Smooth muscle cell (in vitro differentiated cells): ENCODE data around the gene ABL1. TPM values are rescaled to one million over a fixed set of nuclear protein-coding genes. Genes with fewer than 3 reads are reported as not detected.

ENCODE experiments used
- DNase-seq: peaks from one replicate; lab custom pipeline; 2025; ENCODE audit not compliant: unreplicated experiment; lab: John Stamatoyannopoulos, UW
- H2AFZ ChIP-seq: fragments of 200-600 bp; sonication (generic); 2 replicates; pipeline ENCODE4 v1.6.0; 2016; ENCODE audit warnings: antibody characterized with exemption, low read depth, mild to moderate bottlenecking
- H3F3A ChIP-seq: fragments of 200-600 bp; sonication (generic); 2 replicates; pipeline ENCODE4 v1.6.0; 2017; ENCODE audit warnings: antibody characterized with exemption, low read depth
- H3K27ac ChIP-seq: fragments of 200-600 bp; sonication (generic); 2 replicates; pipeline ENCODE4 v1.5.1; 2016; ENCODE audit warnings: low read depth, mild to moderate bottlenecking
- H3K27me3 ChIP-seq: fragments of 200-600 bp; sonication (generic); 2 replicates; pipeline ENCODE4 v1.6.1; 2016; ENCODE audit warnings: low read depth, mild to moderate bottlenecking
- H3K36me3 ChIP-seq: fragments of 200-600 bp; sonication (generic); 2 replicates; pipeline ENCODE4 v1.5.1; 2016; ENCODE audit warnings: low read depth
- H3K4me1 ChIP-seq: fragments of 200-600 bp; sonication (generic); 2 replicates; pipeline ENCODE4 v1.5.1; 2016; ENCODE audit warnings: low read depth
- H3K4me2 ChIP-seq: fragments of 200-600 bp; sonication (generic); 2 replicates; pipeline ENCODE4 v1.6.0; 2016; ENCODE audit warnings: mild to moderate bottlenecking
- H3K4me3 ChIP-seq: fragments of 200-600 bp; sonication (generic); 2 replicates; pipeline ENCODE4 v1.5.1; 2016; ENCODE audit warnings: mild to moderate bottlenecking
- H3K79me2 ChIP-seq: fragments of 200-600 bp; sonication (generic); 2 replicates; pipeline ENCODE4 v1.6.0; 2016; ENCODE audit warnings: low read depth, mild to moderate bottlenecking
- H3K9ac ChIP-seq: fragments of 200-600 bp; sonication (generic); 2 replicates; pipeline ENCODE4 v1.6.0; 2016; ENCODE audit warnings: low read depth
- H3K9me3 ChIP-seq: fragments of 200-600 bp; sonication (generic); replicated peaks from 2 replicates; pipeline ENCODE4 v1.5.1; 2016; ENCODE audit warnings: low read depth
- H4K20me1 ChIP-seq: fragments of 200-600 bp; sonication (generic); 2 replicates; pipeline ENCODE4 v1.6.0; 2016; ENCODE audit warnings: low read depth
- CTCF ChIP-seq: fragments of 200-600 bp; sonication (generic); IDR thresholded peaks from 2 replicates; pipeline ENCODE4 v1.5.1; 2017; ENCODE audit warnings: borderline replicate concordance, mild to moderate bottlenecking, antibody characterized with exemption; ENCODE audit not compliant: insufficient read depth, poor library complexity, severe bottlenecking
- WGBS: methylation state at CpG from one replicate; pipeline ENCODE4 v1.1.7; 2016; ENCODE audit warnings: low lambda C conversion rate; 5-methylcytosine and 5-hydroxymethylcytosine counted together
- polyA plus RNA-seq: library from polyadenylated mRNA; unstranded; fragments of >200 nt; fragmentation: Nextera tagmentation; extraction: Ambion mirVana; gene quantifications from 2 replicates; pipeline ENCODE4 v1.2.1, GENCODE V29; 2016
- total RNA-seq: library from RNA; depleted of rRNA; stranded (reverse); fragments of >200 nt; gene quantifications from 2 replicates; pipeline ENCODE4 v1.2.3, GENCODE V29; 2014

Gene ABL1
- total and polyA plus RNA-seq, 2 experiments from 2014 or later = 38.2 to 51.0 TPM

- no peak overlapping the region for H3K27ac ChIP-seq
- H3F3A ChIP-seq = peaks cover 3% of the 10 kb centered on the region
- no peaks in the 10 kb centered on the region for H4K20me1 ChIP-seq
- no peaks in the 10 kb centered on the region for H3K79me2 ChIP-seq
- H3K36me3 ChIP-seq = no peaks in the 10 kb centered on the region
- no peak overlapping the region for H3K9ac ChIP-seq
- DNase-seq = no peak
- WGBS = 84% methylated on average over 20 of the region's 20 CpGs
- no peaks in the 10 kb centered on the region for H3K27me3 ChIP-seq
- no peak for TF ChIP-seq CTCF
- H2AFZ ChIP-seq = no peak overlapping the region
- no peaks in the 10 kb centered on the region for H3K9me3 ChIP-seq
- peaks cover 14% of the 10 kb centered on the region for H3K4me1 ChIP-seq
- H3K4me3 ChIP-seq = no peak overlapping the region
- H3K4me2 ChIP-seq = no peak overlapping the region
Measured at GRCh38 chr9:130931508-130932254, 96.6 kb downstream of the ABL1 start.

GRCh38 chr9:130932255-130933079 lies 97.4 kb downstream of the ABL1 start:
- no peaks in the 10 kb centered on the region for H3K36me3 ChIP-seq
- TF ChIP-seq CTCF = no peak
- H3K4me3 ChIP-seq = peak overlapping the region; percentile 30
- H3K79me2 ChIP-seq = no peaks in the 10 kb centered on the region
- peaks cover under 1% of the 10 kb centered on the region for H3K27me3 ChIP-seq
- peaks cover 3% of the 10 kb centered on the region for H3F3A ChIP-seq
- no peaks in the 10 kb centered on the region for H3K9me3 ChIP-seq
- H4K20me1 ChIP-seq = no peaks in the 10 kb centered on the region
- no peak overlapping the region for H3K9ac ChIP-seq
- H3K27ac ChIP-seq = peak overlapping the region; percentile 70
- WGBS = 50% methylated on average over 21 of the region's 21 CpGs
- no peak overlapping the region for H2AFZ ChIP-seq
- H3K4me2 ChIP-seq = peak overlapping the region; percentile 83
- no peak for DNase-seq
- H3K4me1 ChIP-seq = peaks cover 19% of the 10 kb centered on the region

- H3K27ac ChIP-seq = peak overlapping the region; percentile 70
- H3K9me3 ChIP-seq = no peaks in the 10 kb centered on the region
- TF ChIP-seq CTCF = no peak
- H2AFZ ChIP-seq = no peak overlapping the region
- WGBS = 43% methylated on average over 21 of the region's 26 CpGs
- H3F3A ChIP-seq = peaks cover 3% of the 10 kb centered on the region
- peak overlapping the region; percentile 83 for H3K4me2 ChIP-seq
- H3K4me1 ChIP-seq = peaks cover 13% of the 10 kb centered on the region
- DNase-seq = no peak
- H3K36me3 ChIP-seq = no peaks in the 10 kb centered on the region
- no peaks in the 10 kb centered on the region for H3K79me2 ChIP-seq
- H3K9ac ChIP-seq = no peak overlapping the region
- peak overlapping the region; percentile 30 for H3K4me3 ChIP-seq
- peaks cover 9% of the 10 kb centered on the region for H3K27me3 ChIP-seq
- no peaks in the 10 kb centered on the region for H4K20me1 ChIP-seq
Measured at GRCh38 chr9:130933114-130934046, 98.3 kb downstream of the ABL1 start.
